Measurements from ENCODE around the gene DNAJC16. TPM values are rescaled to one million over a fixed set of nuclear protein-coding genes. Genes with fewer than 3 reads are reported as not detected.
A peak's percentile ranks its signal among the peaks of the same experiment; 100 is the strongest.

Gene DNAJC16
- total RNA-seq, 2 experiments from 2014 or later = 17.3 to 18.1 TPM

GRCh38 chr1:15559189-15559810, 32.7 kb downstream of the DNAJC16 start:
- H3K4me3 Mint-ChIP-seq = no peak overlapping the region
- no peaks in the 10 kb centered on the region for H3K4me1 Mint-ChIP-seq
- ChIA-PET CTCF (no interaction called here), POLR2A (no interaction called here)
- no peaks in the 10 kb centered on the region for H3K9me3 Mint-ChIP-seq
- H3K27ac Mint-ChIP-seq = no peak overlapping the region
- DNase-seq = no peak
- H3K36me3 Mint-ChIP-seq (ENCODE audit: low read depth) = peaks cover 24% of the 10 kb centered on the region
- no peaks in the 10 kb centered on the region for H3K27me3 Mint-ChIP-seq

- CTCF ChIA-PET = no interaction called here
- POLR2A ChIA-PET = no interaction called here
- Mint-ChIP-seq H3K27ac (no peak overlapping the region), H3K9me3 (no peaks in the 10 kb centered on the region), H3K4me3 (no peak overlapping the region), H3K36me3 (ENCODE audit: low read depth) (peaks cover 50% of the 10 kb centered on the region), H3K4me1 (no peaks in the 10 kb centered on the region), H3K27me3 (no peaks in the 10 kb centered on the region)
- DNase-seq = no peak
Observed at GRCh38 chr1:15568387-15569073, 41.9 kb downstream of the DNAJC16 start.

GRCh38 chr1:15570861-15571260, 44.2 kb downstream of the DNAJC16 start:
- Mint-ChIP-seq H3K27me3 (no peaks in the 10 kb centered on the region), H3K36me3 (ENCODE audit: low read depth) (peaks cover 48% of the 10 kb centered on the region), H3K9me3 (no peaks in the 10 kb centered on the region), H3K27ac (no peak overlapping the region), H3K4me1 (no peaks in the 10 kb centered on the region), H3K4me3 (no peak overlapping the region)
- ChIA-PET CTCF (interaction anchor here (1.4 kb wide), 1 partner anchor 9 kb away, joined by 3 read pairs; no protein-coding TSS in a partner anchor), POLR2A (interaction anchor here (0.9 kb wide), 1 partner anchor 10 kb away, joined by 3 read pairs; no protein-coding TSS in a partner anchor)
- no peak for DNase-seq

GRCh38 chr1:15571266-15571665, 44.6 kb downstream of the DNAJC16 start:
- Mint-ChIP-seq H3K4me1 (no peaks in the 10 kb centered on the region), H3K27ac (no peak overlapping the region), H3K9me3 (no peaks in the 10 kb centered on the region), H3K36me3 (ENCODE audit: low read depth) (peaks cover 44% of the 10 kb centered on the region), H3K27me3 (no peaks in the 10 kb centered on the region), H3K4me3 (no peak overlapping the region)
- ChIA-PET POLR2A (no interaction called here), CTCF (interaction anchor here (1.4 kb wide), 1 partner anchor 8 kb away, joined by 3 read pairs; no protein-coding TSS in a partner anchor)
- DNase-seq = no peak

- Mint-ChIP-seq H3K4me3 (no peak overlapping the region), H3K27ac (no peak overlapping the region), H3K9me3 (no peaks in the 10 kb centered on the region), H3K4me1 (peaks cover 14% of the 10 kb centered on the region), H3K36me3 (ENCODE audit: low read depth) (peaks cover 33% of the 10 kb centered on the region), H3K27me3 (no peaks in the 10 kb centered on the region)
- POLR2A ChIA-PET = no interaction called here
- no peak for DNase-seq
- CTCF ChIA-PET = no interaction called here
Observed at GRCh38 chr1:15573477-15573876, 46.8 kb downstream of the DNAJC16 start.

GRCh38 chr1:15574741-15575140, 48.1 kb downstream of the DNAJC16 start:
- Mint-ChIP-seq H3K27me3 (no peaks in the 10 kb centered on the region), H3K27ac (peak overlapping the region; percentile 15), H3K4me1 (peaks cover 27% of the 10 kb centered on the region), H3K36me3 (ENCODE audit: low read depth) (peaks cover 30% of the 10 kb centered on the region), H3K9me3 (no peaks in the 10 kb centered on the region), H3K4me3 (no peak overlapping the region)
- CTCF ChIA-PET = no interaction called here
- POLR2A ChIA-PET = no interaction called here
- DNase-seq = no peak

GRCh38 chr1:15575549-15576150, 49.0 kb downstream of the DNAJC16 start:
- ChIA-PET CTCF (no interaction called here), POLR2A (interaction anchor here (1.1 kb wide), 1 partner anchor 28 kb away, joined by 3 read pairs; no protein-coding TSS in a partner anchor)
- H3K27ac Mint-ChIP-seq = no peak overlapping the region
- no peaks in the 10 kb centered on the region for H3K9me3 Mint-ChIP-seq
- H3K36me3 Mint-ChIP-seq (ENCODE audit: low read depth) = peaks cover 29% of the 10 kb centered on the region
- no peaks in the 10 kb centered on the region for H3K27me3 Mint-ChIP-seq
- peaks cover 32% of the 10 kb centered on the region for H3K4me1 Mint-ChIP-seq
- DNase-seq = no peak
- H3K4me3 Mint-ChIP-seq = no peak overlapping the region

GRCh38 chr1:15577691-15578090, 51.0 kb downstream of the DNAJC16 start:
- ChIA-PET CTCF (no interaction called here), POLR2A (interaction anchor here (0.9 to 3.2 kb wide), 4 partner anchors 10 to 51 kb away, joined by 3 to 27 read pairs (median 14); partner anchors contain the start of genes DDI2 and DNAJC16)
- Mint-ChIP-seq H3K27me3 (no peaks in the 10 kb centered on the region), H3K9me3 (no peaks in the 10 kb centered on the region), H3K4me3 (peak overlapping the region; percentile 48), H3K36me3 (ENCODE audit: low read depth) (peaks cover 28% of the 10 kb centered on the region), H3K27ac (peak overlapping the region; percentile 98), H3K4me1 (peaks cover 32% of the 10 kb centered on the region)
- peak; percentile 34 for DNase-seq

GRCh38 chr1:15578921-15579682, 52.5 kb downstream of the DNAJC16 start:
- H3K4me1 Mint-ChIP-seq = peaks cover 42% of the 10 kb centered on the region
- peak; percentile 63 for DNase-seq
- ChIA-PET POLR2A (interaction anchor here (0.6 to 3.2 kb wide), 14 partner anchors 9 to 396 kb away, joined by 3 to 27 read pairs (median 4); partner anchors contain the start of genes DDI2, DNAJC16 and ZBTB17), CTCF (interaction anchor here (0.6 to 1.5 kb wide), 4 partner anchors 8 to 137 kb away, joined by 3 to 4 read pairs (median 3); no protein-coding TSS in a partner anchor)
- peaks cover 28% of the 10 kb centered on the region for H3K36me3 Mint-ChIP-seq (ENCODE audit: low read depth)
- H3K4me3 Mint-ChIP-seq = peak overlapping the region; percentile 3
- H3K27ac Mint-ChIP-seq = peak overlapping the region; percentile 98
- no peaks in the 10 kb centered on the region for H3K9me3 Mint-ChIP-seq
- H3K27me3 Mint-ChIP-seq = no peaks in the 10 kb centered on the region

GRCh38 chr1:15579683-15580047, 53.0 kb downstream of the DNAJC16 start:
- Mint-ChIP-seq H3K27me3 (no peaks in the 10 kb centered on the region), H3K4me3 (peak overlapping the region; percentile 3), H3K4me1 (peaks cover 46% of the 10 kb centered on the region), H3K9me3 (no peaks in the 10 kb centered on the region), H3K27ac (peak overlapping the region; percentile 98), H3K36me3 (ENCODE audit: low read depth) (peaks cover 27% of the 10 kb centered on the region)
- DNase-seq = no peak
- ChIA-PET POLR2A (interaction anchor here (0.9 to 3.2 kb wide), 12 partner anchors 8 to 396 kb away, joined by 3 to 27 read pairs (median 4); partner anchors contain the start of genes DDI2, DNAJC16 and ZBTB17), CTCF (interaction anchor here (0.6 to 1.5 kb wide), 4 partner anchors 8 to 137 kb away, joined by 3 to 4 read pairs (median 3); no protein-coding TSS in a partner anchor)

GRCh38 chr1:15583016-15583706, 56.5 kb downstream of the DNAJC16 start:
- peak overlapping the region; percentile 70 for H3K4me3 Mint-ChIP-seq
- POLR2A ChIA-PET = interaction anchor here (1.1 to 1.3 kb wide), 2 partner anchors 21 to 102 kb away, joined by 3 to 5 read pairs; no protein-coding TSS in a partner anchor
- no peaks in the 10 kb centered on the region for H3K27me3 Mint-ChIP-seq
- H3K36me3 Mint-ChIP-seq (ENCODE audit: low read depth) = peaks cover 30% of the 10 kb centered on the region
- no peak for DNase-seq
- H3K9me3 Mint-ChIP-seq = no peaks in the 10 kb centered on the region
- peaks cover 41% of the 10 kb centered on the region for H3K4me1 Mint-ChIP-seq
- CTCF ChIA-PET = interaction anchor here (1.2 kb wide), 1 partner anchor 20 kb away, joined by 3 read pairs; no protein-coding TSS in a partner anchor
- H3K27ac Mint-ChIP-seq = no peak overlapping the region
